WTC11 (cell line): ENCODE data around the gene ROCK1. TPM values are rescaled to one million over a fixed set of nuclear protein-coding genes. Genes with fewer than 3 reads are reported as not detected.

Experiments used
- ATAC-seq: fragments of 200-7000 bp; cut with Tn5 transposase; 2 replicates; pipeline ENCODE4 v1.10.0; 2021; ENCODE audit warnings: mild to moderate bottlenecking, moderate library complexity
- CTCF ChIA-PET: fragments of 300-600 bp; sonication (Branson Sonifier 250); formaldehyde crosslinking; loops from one replicate; lab custom pipeline; 2021; ENCODE audit warnings: antibody characterized with exemption; lab: Charles Lee
- POLR2A ChIA-PET: fragments of 350-600 bp; sonication (Branson Sonifier 250); formaldehyde crosslinking; loops from one replicate; lab custom pipeline; 2021; ENCODE audit warnings: antibody characterized with exemption; lab: Charles Lee
- DNase-seq: peaks from one replicate; pipeline ENCODE4 v3.0.0; 2021; ENCODE audit warnings: low spot score
- H3K27ac Mint-ChIP-seq: 2 replicates; pipeline ENCODE4 v1.8.0; 2021; ENCODE audit warnings: mixed read lengths
- H3K27me3 Mint-ChIP-seq: 2 replicates; pipeline ENCODE4 v1.8.0; 2021; ENCODE audit warnings: low read depth, mild to moderate bottlenecking, moderate library complexity, mixed read lengths
- H3K36me3 Mint-ChIP-seq: 2 replicates; pipeline ENCODE4 v1.8.0; 2021; ENCODE audit warnings: mixed read lengths
- H3K4me1 Mint-ChIP-seq: 2 replicates; pipeline ENCODE4 v1.8.0; 2022; ENCODE audit warnings: mixed read lengths
- H3K4me3 Mint-ChIP-seq: 2 replicates; pipeline ENCODE4 v1.8.0; 2021; ENCODE audit warnings: mild to moderate bottlenecking, moderate library complexity, mixed read lengths
- H3K9me3 Mint-ChIP-seq: 2 replicates; pipeline ENCODE4 v1.8.0; 2021; ENCODE audit warnings: mixed read lengths
- RORB ChIP-seq: fragments of 250-450 bp; sonication (Bioruptor Pico); IDR thresholded peaks from 2 replicates; pipeline ENCODE4 v1.9.0; 2021; ENCODE audit warnings: mild to moderate bottlenecking
- TCF7 ChIP-seq: sonication (generic); formaldehyde crosslinking; IDR thresholded peaks from 2 replicates; pipeline ENCODE4 v1.8.0; 2022; ENCODE audit warnings: mild to moderate bottlenecking, low read depth, missing genetic modification reagents, moderate library complexity
- ZNF232 ChIP-seq: sonication (generic); formaldehyde crosslinking; IDR thresholded peaks from 2 replicates; pipeline ENCODE4 v1.8.0; 2022; ENCODE audit warnings: mild to moderate bottlenecking, missing genetic modification reagents
- total RNA-seq: library from RNA; stranded (reverse); gene quantifications from 3 replicates; pipeline ENCODE4 v1.2.3, GENCODE V29; 2021
- TF ChIP-seq, protein P1 (sequence below): sonication (generic); formaldehyde crosslinking; IDR thresholded peaks from 2 replicates; pipeline ENCODE4 v1.8.0; 2022; ENCODE audit warnings: mild to moderate bottlenecking, missing genetic modification reagents
- TF ChIP-seq, protein P2 (sequence below): fragments of 250-450 bp; sonication (Bioruptor Pico); IDR thresholded peaks from 2 replicates; pipeline ENCODE4 v1.8.0; 2021; ENCODE audit warnings: mild to moderate bottlenecking
- TF ChIP-seq, protein P3 (sequence below): sonication (generic); formaldehyde crosslinking; IDR thresholded peaks from 2 replicates; pipeline ENCODE4 v1.8.1; 2023; ENCODE audit warnings: mild to moderate bottlenecking, missing genetic modification reagents, moderate library complexity
- TF ChIP-seq, protein P4 (sequence below): sonication (generic); formaldehyde crosslinking; IDR thresholded peaks from 2 replicates; pipeline ENCODE4 v1.8.0; 2023; ENCODE audit warnings: mild to moderate bottlenecking, missing genetic modification reagents
- TF ChIP-seq, protein P5 (sequence below): sonication (generic); formaldehyde crosslinking; IDR thresholded peaks from 2 replicates; pipeline ENCODE4 v1.8.1; 2023; ENCODE audit warnings: mild to moderate bottlenecking, missing genetic modification reagents
- TF ChIP-seq, protein P6 (sequence below): sonication (generic); formaldehyde crosslinking; IDR thresholded peaks from 2 replicates; pipeline ENCODE4 v1.8.1; 2022; ENCODE audit warnings: missing genetic modification reagents, borderline replicate concordance
- TF ChIP-seq, protein P7 (sequence below): sonication (generic); formaldehyde crosslinking; IDR thresholded peaks from 2 replicates; pipeline ENCODE4 v1.8.0; 2022; ENCODE audit warnings: missing genetic modification reagents
- TF ChIP-seq, protein P8 (sequence below): fragments of 250-450 bp; sonication (Bioruptor Pico); IDR thresholded peaks from 2 replicates; pipeline ENCODE4 v2.1.2; 2022; ENCODE audit warnings: mild to moderate bottlenecking, moderate library complexity
- TF ChIP-seq, protein P9 (sequence below): sonication (generic); formaldehyde crosslinking; IDR thresholded peaks from 2 replicates; pipeline ENCODE4 v1.8.1; 2023; ENCODE audit warnings: mild to moderate bottlenecking, moderate library complexity, missing genetic modification reagents

Gene ROCK1
- total RNA-seq, 1 experiment from 2014 or later: 42.2 TPM

DNA sequence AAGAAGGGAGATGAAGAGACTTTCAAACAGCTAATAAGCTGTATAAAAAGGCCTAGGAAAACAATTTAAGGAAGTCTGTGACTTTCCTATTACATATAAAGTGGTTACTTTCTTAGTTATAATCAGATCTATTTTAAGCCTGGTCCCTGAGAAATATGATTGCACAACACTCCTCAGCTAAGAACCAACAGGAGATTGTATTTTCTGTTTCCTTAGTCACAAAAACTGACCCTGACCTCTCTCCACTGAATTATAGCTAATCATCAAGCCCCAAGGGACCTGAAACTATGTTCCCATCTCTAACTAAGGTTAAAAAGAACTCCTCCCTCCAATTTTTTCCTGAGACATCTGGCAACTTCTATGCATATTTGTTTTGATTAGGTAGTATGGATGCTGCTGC lies 106.9 kb downstream of the ROCK1 start (continued):
- TF ChIP-seq, protein P1, sequence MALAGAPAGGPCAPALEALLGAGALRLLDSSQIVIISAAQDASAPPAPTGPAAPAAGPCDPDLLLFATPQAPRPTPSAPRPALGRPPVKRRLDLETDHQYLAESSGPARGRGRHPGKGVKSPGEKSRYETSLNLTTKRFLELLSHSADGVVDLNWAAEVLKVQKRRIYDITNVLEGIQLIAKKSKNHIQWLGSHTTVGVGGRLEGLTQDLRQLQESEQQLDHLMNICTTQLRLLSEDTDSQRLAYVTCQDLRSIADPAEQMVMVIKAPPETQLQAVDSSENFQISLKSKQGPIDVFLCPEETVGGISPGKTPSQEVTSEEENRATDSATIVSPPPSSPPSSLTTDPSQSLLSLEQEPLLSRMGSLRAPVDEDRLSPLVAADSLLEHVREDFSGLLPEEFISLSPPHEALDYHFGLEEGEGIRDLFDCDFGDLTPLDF: no peak
- TF ChIP-seq, protein P2, sequence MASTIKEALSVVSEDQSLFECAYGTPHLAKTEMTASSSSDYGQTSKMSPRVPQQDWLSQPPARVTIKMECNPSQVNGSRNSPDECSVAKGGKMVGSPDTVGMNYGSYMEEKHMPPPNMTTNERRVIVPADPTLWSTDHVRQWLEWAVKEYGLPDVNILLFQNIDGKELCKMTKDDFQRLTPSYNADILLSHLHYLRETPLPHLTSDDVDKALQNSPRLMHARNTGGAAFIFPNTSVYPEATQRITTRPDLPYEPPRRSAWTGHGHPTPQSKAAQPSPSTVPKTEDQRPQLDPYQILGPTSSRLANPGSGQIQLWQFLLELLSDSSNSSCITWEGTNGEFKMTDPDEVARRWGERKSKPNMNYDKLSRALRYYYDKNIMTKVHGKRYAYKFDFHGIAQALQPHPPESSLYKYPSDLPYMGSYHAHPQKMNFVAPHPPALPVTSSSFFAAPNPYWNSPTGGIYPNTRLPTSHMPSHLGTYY (CRISPR knock-in tag): no peak
- TF ChIP-seq, protein P3, sequence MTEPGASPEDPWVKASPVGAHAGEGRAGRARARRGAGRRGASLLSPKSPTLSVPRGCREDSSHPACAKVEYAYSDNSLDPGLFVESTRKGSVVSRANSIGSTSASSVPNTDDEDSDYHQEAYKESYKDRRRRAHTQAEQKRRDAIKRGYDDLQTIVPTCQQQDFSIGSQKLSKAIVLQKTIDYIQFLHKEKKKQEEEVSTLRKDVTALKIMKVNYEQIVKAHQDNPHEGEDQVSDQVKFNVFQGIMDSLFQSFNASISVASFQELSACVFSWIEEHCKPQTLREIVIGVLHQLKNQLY (CRISPR knock-in tag): no peak
- TF ChIP-seq, protein P4, sequence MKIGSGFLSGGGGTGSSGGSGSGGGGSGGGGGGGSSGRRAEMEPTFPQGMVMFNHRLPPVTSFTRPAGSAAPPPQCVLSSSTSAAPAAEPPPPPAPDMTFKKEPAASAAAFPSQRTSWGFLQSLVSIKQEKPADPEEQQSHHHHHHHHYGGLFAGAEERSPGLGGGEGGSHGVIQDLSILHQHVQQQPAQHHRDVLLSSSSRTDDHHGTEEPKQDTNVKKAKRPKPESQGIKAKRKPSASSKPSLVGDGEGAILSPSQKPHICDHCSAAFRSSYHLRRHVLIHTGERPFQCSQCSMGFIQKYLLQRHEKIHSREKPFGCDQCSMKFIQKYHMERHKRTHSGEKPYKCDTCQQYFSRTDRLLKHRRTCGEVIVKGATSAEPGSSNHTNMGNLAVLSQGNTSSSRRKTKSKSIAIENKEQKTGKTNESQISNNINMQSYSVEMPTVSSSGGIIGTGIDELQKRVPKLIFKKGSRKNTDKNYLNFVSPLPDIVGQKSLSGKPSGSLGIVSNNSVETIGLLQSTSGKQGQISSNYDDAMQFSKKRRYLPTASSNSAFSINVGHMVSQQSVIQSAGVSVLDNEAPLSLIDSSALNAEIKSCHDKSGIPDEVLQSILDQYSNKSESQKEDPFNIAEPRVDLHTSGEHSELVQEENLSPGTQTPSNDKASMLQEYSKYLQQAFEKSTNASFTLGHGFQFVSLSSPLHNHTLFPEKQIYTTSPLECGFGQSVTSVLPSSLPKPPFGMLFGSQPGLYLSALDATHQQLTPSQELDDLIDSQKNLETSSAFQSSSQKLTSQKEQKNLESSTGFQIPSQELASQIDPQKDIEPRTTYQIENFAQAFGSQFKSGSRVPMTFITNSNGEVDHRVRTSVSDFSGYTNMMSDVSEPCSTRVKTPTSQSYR (CRISPR knock-in tag): no peak
- TF ChIP-seq RORB (CRISPR knock-in tag): no peak
- TF ChIP-seq, protein P5, sequence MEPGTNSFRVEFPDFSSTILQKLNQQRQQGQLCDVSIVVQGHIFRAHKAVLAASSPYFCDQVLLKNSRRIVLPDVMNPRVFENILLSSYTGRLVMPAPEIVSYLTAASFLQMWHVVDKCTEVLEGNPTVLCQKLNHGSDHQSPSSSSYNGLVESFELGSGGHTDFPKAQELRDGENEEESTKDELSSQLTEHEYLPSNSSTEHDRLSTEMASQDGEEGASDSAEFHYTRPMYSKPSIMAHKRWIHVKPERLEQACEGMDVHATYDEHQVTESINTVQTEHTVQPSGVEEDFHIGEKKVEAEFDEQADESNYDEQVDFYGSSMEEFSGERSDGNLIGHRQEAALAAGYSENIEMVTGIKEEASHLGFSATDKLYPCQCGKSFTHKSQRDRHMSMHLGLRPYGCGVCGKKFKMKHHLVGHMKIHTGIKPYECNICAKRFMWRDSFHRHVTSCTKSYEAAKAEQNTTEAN: no peak
- TF ChIP-seq, protein P6, sequence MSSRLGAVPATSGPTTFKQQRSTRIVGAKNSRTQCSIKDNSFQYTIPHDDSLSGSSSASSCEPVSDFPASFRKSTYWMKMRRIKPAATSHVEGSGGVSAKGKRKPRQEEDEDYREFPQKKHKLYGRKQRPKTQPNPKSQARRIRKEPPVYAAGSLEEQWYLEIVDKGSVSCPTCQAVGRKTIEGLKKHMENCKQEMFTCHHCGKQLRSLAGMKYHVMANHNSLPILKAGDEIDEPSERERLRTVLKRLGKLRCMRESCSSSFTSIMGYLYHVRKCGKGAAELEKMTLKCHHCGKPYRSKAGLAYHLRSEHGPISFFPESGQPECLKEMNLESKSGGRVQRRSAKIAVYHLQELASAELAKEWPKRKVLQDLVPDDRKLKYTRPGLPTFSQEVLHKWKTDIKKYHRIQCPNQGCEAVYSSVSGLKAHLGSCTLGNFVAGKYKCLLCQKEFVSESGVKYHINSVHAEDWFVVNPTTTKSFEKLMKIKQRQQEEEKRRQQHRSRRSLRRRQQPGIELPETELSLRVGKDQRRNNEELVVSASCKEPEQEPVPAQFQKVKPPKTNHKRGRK (CRISPR knock-in tag): no peak
- TF ChIP-seq TCF7: no peak
- TF ChIP-seq ZNF232 (CRISPR knock-in tag): no peak
- TF ChIP-seq, protein P7, sequence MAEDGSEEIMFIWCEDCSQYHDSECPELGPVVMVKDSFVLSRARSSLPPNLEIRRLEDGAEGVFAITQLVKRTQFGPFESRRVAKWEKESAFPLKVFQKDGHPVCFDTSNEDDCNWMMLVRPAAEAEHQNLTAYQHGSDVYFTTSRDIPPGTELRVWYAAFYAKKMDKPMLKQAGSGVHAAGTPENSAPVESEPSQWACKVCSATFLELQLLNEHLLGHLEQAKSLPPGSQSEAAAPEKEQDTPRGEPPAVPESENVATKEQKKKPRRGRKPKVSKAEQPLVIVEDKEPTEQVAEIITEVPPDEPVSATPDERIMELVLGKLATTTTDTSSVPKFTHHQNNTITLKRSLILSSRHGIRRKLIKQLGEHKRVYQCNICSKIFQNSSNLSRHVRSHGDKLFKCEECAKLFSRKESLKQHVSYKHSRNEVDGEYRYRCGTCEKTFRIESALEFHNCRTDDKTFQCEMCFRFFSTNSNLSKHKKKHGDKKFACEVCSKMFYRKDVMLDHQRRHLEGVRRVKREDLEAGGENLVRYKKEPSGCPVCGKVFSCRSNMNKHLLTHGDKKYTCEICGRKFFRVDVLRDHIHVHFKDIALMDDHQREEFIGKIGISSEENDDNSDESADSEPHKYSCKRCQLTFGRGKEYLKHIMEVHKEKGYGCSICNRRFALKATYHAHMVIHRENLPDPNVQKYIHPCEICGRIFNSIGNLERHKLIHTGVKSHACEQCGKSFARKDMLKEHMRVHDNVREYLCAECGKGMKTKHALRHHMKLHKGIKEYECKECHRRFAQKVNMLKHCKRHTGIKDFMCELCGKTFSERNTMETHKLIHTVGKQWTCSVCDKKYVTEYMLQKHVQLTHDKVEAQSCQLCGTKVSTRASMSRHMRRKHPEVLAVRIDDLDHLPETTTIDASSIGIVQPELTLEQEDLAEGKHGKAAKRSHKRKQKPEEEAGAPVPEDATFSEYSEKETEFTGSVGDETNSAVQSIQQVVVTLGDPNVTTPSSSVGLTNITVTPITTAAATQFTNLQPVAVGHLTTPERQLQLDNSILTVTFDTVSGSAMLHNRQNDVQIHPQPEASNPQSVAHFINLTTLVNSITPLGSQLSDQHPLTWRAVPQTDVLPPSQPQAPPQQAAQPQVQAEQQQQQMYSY (CRISPR knock-in tag): no peak
- TF ChIP-seq, all 79 proteins: peak for 0

DNA sequence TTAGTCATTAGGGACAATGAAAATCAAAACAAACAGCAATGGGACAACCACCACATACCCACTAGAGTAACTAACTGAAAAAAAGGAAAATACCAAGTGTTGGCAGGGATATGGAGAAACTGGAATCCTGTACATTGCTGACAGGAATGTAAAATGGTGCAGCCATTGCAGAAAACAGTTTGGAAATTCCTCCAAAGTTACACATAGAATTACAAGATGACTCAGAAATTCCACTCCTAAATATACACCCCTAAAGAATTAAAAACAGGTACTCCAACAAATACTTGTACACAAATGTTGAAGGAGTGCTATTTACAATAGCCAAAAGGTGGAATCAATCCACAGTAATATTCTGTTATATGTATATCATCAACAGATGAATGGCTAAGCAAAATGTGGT lies 110.9 kb downstream of the ROCK1 start:
- CTCF ChIA-PET: interaction anchor here (1.6 kb wide), 1 partner anchor 29 kb away, joined by 4 read pairs; no protein-coding TSS in a partner anchor
- TF ChIP-seq, protein P8, sequence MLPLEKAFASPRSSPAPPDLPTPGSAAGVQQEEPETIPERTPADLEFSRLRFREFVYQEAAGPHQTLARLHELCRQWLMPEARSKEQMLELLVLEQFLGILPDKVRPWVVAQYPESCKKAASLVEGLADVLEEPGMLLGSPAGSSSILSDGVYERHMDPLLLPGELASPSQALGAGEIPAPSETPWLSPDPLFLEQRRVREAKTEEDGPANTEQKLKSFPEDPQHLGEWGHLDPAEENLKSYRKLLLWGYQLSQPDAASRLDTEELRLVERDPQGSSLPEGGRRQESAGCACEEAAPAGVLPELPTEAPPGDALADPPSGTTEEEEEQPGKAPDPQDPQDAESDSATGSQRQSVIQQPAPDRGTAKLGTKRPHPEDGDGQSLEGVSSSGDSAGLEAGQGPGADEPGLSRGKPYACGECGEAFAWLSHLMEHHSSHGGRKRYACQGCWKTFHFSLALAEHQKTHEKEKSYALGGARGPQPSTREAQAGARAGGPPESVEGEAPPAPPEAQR (CRISPR knock-in tag): no peak
- TF ChIP-seq, protein P9, sequence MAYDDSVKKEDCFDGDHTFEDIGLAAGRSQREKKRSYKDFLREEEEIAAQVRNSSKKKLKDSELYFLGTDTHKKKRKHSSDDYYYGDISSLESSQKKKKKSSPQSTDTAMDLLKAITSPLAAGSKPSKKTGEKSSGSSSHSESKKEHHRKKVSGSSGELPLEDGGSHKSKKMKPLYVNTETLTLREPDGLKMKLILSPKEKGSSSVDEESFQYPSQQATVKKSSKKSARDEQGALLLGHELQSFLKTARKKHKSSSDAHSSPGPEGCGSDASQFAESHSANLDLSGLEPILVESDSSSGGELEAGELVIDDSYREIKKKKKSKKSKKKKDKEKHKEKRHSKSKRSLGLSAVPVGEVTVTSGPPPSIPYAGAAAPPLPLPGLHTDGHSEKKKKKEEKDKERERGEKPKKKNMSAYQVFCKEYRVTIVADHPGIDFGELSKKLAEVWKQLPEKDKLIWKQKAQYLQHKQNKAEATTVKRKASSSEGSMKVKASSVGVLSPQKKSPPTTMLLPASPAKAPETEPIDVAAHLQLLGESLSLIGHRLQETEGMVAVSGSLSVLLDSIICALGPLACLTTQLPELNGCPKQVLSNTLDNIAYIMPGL (CRISPR knock-in tag): no peak
- TF ChIP-seq, all 79 proteins: peak for 0
- POLR2A ChIA-PET: no interaction called here
- ATAC-seq (no peak), DNase-seq (no peak)
- H3K36me3 Mint-ChIP-seq: peaks cover 11% of the 10 kb centered on the region
- H3K4me1 Mint-ChIP-seq: no peaks in the 10 kb centered on the region
- no peak overlapping the region for H3K27ac Mint-ChIP-seq
- no peaks in the 10 kb centered on the region for H3K27me3 Mint-ChIP-seq
- H3K9me3 Mint-ChIP-seq: no peaks in the 10 kb centered on the region
- H3K4me3 Mint-ChIP-seq: no peak overlapping the region
